ENCODE results near the gene PRXL2B. TPM values are rescaled to one million over a fixed set of nuclear protein-coding genes. Genes with fewer than 3 reads are reported as not detected.

PRXL2B gene
- 27.8 and 35.7 TPM in 2 replicates for total RNA-seq

GRCh38 chr1:2586154-2587070, at the start of gene PRXL2B:
TSS of gene PRXL2B (plus strand) at chr1:2586777. CDS start at chr1:2586886, 109 bp downstream.

GRCh38 chr1:2556277-2556677, 30.3 kb upstream of the PRXL2B start, which contains the start of gene TNFRSF14:
TSS of gene TNFRSF14 (plus strand) at chr1:2556371. CDS start at chr1:2556665, 294 bp downstream.

GRCh38 chr1:2632561-2633361, 46.2 kb downstream of the PRXL2B start, which contains the start of gene MMEL1:
TSS of gene MMEL1 (minus strand) at chr1:2633016. CDS start at chr1:2629484, 3,532 bp downstream.

Other genes starting within 250 kb of the PRXL2B start
- 2.8 and 8.6 TPM in 2 replicates for gene MORN1, start 195.2 kb upstream of the PRXL2B start, total RNA-seq
- gene RER1, start 194.9 kb upstream of the PRXL2B start, total RNA-seq: 56.7 and 64.4 TPM in 2 replicates
- 45.3 and 46.5 TPM in 2 replicates for gene PEX10, start 174.2 kb upstream of the PRXL2B start, total RNA-seq
- 0.38 TPM in 1 of 2 replicates, not detected in the other for gene PLCH2, start 110.5 kb upstream of the PRXL2B start, total RNA-seq
- 18.8 and 30.0 TPM in 2 replicates for gene PANK4, start 60.2 kb upstream of the PRXL2B start, total RNA-seq
- not detected in 2 replicates for gene HES5, start 56.5 kb upstream of the PRXL2B start, total RNA-seq
- 5.9 and 8.1 TPM in 2 replicates for gene TNFRSF14, start 30.4 kb upstream of the PRXL2B start, total RNA-seq
- 0.38 TPM in 1 of 2 replicates, not detected in the other for gene MMEL1, start 46.2 kb downstream of the PRXL2B start, total RNA-seq
- gene TTC34, start 214.9 kb downstream of the PRXL2B start, total RNA-seq: 0.16 and 0.38 TPM in 2 replicates